ENCODE measurements around the gene DUSP9.
"Not testable (repeated sequence)": the region's sequence is repeated elsewhere in the genome, so short reads cannot be mapped to it uniquely, and the experiment has no call there.

The DUSP9 gene

GRCh38 chrX:153646620-153647373 is at the start of gene DUSP9:
DUSP9 (plus strand) TSS chrX:153647203; CDS start chrX:153647954, 751 bp downstream.
- DNase-seq, result no peak

DNA sequence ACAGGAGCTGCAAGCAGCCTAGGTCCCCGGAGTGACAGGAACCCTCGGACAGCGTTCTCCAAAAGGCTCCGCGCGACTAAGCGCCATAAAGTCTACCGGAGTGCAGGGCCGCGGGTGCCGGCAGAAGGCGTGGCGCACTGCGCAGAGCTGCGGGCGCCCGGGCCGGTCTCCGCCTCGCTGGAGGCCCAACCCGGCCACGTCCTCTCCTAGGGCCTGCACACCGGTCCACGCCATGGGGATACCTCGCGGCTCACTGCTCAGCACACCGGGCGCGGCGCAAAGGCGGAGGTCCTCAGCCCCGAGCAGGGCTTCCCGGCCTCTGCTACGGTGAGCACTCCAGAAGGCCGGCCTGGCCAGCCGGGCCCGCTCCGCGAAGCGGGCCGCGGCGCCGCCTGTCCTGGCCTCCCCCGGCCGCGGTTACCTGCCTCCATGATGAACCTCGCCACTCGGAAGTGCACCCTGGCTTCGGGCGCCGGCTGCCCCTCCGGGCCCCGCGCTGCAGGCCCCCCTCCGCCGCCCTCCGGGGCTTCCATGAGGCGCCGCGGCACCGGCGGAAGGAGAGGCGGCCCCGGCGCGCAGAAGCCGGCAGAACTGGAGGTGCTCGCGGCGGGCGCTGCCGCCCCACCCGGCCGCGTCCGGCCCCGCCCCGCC is 48.3 kb upstream of the DUSP9 start, which contains the start of gene CCNQ:
CCNQ (minus strand) TSS at position 599 of the 651 bp plus-strand sequence; CDS start at position 533, 66 bp downstream.
- DNase-seq, result no peak

DNA sequence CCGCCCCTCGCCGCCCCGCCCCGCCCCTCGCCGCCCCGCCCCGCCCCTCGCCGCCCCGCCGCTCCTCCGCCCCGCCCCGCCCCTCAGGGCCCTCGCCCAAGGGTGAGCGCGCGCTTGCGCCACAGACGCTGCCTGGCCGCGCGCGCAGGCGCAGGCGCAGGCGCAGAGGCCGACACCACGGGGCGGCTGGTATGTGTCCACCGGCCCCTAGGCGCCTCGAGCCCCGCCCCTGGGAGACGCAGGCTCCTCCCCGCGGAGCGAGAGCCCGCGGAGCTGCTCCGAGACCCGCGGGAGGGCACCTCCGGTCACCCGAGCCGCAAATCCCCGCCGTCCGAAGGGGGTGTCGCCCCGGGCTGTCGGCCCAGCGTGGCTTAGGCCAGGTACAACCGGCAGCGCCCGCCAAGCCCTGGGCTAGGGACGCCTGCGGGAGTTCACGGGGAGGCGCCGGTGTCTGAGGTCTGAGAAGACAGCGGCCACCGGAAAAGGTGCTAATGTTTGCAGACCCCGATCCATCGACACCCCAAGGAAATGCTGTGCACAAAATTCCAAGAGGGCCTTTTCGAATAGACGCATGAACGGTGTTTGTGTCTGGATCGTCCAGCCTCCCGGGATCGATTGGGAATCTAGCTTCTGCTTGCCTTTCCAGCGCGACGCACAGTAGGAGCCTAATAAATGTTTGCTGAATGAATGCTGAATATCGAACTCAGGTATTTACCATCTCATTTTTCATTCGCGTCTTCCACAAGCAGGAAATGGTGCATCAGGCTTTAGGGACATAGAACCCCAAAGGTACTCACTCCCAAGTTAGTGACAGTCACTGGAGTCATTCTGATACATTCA is 47.6 kb upstream of the DUSP9 start:
- DNase-seq, result peak; percentile 86

DNA sequence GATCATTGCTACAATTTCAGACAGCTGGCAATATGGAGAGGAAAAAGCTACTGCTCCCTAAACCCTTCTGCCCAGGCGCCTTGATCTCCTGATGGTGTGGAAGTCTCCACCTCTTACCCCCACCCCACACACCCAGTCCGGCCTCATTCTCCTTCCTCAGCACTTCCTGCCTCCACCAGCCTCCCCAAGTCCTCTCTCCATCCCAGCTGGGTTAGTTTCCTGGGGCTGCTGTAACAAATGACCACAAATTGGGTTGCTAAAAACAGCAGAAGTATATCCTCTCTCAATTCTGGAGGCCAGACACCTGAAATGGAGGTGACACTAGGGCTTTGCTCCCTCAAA is 47.0 kb upstream of the DUSP9 start:
- DNase-seq, result no peak

- no peak for DNase-seq
Measured at GRCh38 chrX:153600921-153601320, 46.1 kb upstream of the DUSP9 start.

DNA sequence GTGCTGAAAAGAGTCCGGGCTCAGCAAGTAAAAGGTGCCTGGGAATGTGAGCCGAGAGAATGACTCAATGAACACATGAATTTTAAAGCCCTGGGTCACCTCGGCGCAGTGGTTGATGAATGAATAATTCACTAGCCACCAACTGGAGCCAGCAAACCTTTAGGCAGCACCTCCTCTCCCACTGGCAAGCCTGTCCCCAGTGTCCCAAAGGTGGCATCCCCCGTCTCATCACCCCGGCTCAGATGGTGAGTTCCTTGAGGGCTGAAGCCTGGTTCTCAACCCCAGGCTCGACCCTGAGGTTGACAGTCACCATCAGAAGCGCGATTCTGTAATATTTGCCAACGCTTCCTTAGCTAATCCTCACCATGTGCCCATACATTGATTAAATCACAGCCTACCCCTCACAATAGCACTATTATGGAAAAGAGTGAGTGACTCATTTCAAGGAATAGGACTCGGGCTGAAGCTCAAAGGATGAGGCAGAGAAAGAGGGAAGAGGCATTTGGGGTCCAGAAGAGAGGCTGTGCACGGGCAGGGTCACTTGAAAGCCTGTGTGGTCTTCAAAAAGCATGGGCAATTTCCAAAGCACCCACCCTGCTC is 45.4 kb upstream of the DUSP9 start:
- no peak for DNase-seq

DNA sequence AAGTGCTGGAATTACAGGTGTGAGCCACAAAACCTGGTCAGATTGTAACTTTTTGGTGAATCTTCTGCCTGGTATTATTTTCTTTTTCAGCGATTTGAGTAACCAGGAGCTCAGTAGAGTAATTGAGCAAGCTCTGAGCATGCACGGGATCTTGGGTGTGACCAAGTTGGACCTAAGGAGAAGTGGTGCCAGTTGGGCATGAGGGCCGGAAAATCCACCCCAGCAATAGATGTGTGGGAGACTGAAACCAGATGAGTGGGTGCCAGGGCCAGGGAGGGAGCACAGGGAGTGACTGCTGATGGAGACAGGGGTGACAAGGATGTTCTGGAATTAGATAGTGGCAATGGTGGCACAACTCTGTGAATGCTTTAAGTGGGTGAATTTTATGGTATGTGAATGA is 44.4 kb upstream of the DUSP9 start:
- DNase-seq, result no peak

GRCh38 chrX:153603131-153603656 is 43.8 kb upstream of the DUSP9 start:
- DNase-seq, result no peak

GRCh38 chrX:153604666-153605380 is 42.2 kb upstream of the DUSP9 start:
- not testable (repeated sequence) for DNase-seq

DNA sequence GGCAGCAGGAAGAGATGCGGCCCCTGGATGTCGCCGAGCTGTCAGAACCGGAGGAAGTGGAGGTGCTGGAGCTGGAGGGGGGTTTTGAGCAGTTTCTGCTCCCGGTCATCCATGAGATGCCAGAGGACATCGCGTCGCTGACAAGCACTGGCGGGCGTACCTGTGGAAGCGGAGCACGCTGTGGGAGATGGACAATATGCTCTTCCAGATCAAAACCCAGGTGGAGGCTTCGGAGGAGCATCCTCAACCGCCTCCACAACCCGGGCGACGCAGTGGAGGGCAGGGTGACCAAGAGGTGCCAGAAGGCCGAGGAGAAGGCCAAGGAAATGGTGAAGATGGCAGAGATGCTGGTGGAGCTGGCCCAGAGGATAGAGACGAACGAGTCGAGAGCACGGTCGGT is 40.5 kb upstream of the DUSP9 start:
- DNase-seq, result no peak

DNA sequence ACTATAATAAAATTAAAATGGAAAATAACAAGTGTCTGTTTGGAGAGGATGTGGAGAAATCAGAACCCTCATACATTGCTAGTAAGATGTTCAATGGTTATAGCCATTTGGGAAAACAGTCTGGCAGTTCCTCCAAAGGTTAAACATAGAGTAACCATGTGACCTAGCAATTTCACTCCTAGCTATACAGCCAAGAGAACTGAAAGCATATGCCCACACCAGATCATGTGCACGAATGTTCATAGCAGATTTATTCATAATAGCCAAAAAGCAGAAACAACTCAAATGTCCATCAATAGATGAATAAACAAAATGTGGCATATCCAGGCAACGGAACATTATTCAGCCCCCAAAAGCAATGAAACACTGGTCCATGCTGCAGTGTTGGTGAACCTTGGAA is 38.6 kb upstream of the DUSP9 start:
- DNase-seq, result no peak

- DNase-seq, result no peak
Measured at GRCh38 chrX:153608806-153609205, 38.2 kb upstream of the DUSP9 start.

DNA sequence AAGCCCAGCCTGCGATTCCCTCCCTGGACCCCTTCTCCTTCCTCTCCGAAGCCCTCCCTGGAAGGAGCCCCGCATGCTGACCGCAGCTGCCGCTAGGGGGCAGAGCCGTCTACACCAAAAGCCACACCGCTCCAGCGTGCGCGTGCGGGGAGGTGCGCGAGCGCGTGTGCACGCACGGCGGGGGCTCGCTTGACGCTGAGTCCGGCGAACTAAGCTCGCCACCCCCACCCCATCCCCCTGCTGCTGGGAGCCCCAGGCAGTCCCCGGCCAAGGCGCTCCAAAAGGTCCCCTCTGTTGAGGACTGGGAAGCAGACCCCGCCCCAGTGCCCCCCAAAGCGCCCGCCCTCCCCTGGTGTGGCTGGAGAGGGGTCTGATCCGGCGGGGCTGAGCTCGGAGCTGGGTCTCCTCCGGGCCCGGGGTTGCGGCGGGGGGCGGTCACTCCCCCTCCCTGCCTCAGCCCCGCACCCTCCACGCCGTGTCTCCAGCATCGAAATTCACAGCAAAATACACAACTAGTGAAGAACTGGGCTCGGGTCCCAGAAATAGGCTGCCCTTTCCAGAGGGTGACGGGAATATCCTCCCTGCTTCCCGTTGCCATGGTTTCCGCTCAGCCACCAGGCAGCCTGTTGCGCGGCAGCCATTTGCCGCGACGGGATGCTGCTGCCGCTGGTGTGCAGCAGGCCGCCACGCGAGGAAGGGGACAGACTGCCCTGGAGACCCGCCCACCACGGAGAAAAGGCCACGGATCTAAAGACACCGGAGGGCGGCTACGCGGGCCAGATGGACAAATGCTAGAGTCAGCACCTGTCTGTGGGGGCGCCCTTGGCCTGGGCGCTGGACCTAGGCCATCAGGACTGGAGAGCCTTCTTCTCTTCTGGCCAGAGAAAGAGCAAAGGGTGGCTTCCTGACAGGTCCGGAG is 36.8 kb upstream of the DUSP9 start:
- DNase-seq, result peak; percentile 69

DNA sequence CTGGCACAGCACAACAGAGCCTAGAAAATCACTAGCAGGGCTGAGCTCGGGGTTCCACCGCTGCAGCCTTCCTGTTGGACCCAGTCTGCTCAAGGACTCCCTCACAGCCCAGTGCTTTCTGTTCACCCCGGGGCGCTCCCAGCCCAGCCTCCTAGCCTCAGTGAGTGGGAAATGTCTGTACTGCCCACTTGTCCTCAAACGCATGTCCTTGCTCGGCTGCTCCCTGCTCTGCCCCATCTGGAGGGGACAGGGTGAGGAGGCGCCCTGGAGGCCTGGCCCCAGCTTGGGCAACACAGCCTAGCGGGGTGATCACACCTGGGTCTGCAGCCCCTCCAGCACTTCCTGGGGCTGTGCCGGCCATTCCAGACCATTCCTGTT is 36.2 kb upstream of the DUSP9 start:
- no peak for DNase-seq

DNA sequence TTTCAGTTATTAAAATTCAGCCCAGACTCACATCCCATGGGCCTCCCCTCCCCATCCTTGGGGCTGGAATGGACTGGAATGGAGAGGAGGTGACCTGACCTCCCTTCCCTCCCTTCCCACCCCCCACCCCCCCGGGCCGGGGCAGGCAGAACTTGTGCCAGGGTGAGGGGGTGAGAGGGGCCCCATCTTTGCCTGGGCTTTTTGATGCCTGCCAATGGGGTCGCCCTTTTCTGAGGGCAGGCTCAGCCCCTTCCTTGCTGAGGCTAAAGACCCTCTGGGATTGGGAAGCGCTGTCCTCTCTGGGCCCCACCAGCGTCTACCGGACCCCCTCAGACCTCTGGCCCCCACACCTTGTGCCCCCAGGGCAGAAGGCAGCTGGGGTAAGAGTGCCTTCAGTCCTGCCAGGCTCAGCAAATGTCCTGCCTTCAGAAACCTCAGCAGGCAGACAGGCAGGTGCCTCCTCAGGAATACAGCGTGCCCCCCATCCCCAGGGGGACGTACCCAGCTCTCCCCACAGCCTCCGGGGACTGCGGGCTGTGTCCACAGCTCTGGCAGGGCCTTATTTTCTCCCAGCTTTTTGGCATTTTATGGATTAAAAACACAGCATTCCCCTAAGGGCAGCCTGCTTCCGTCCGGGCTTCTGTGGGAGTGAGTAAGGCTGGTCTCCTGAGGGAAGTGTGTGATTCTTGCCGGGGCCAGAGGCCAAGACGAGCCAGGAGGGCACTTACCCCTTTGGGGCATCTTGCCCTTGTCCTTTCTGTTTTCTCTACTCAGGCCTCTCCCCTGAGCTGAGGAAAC is 35.5 kb upstream of the DUSP9 start:
- DNase-seq, result no peak

- no peak for DNase-seq
Measured at GRCh38 chrX:153612413-153612812, 34.6 kb upstream of the DUSP9 start.

DNA sequence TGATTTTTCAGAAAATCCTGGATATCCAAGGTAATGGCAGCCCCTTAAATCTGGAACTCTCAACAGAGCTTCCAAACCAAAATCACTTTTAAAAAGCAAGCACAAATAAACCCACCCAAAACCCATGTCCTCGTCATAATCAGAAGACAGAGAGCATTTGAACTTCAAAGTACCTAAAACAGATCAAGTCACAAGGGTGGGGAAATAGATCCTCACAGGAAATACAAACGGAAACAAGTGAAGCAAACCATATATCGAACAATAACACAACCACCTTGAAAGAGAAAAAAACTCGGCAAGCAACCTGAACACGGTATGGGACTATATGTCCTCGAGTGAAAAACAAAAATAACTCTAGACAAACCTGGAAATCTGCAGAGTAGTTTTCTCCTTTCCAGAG is 32.2 kb upstream of the DUSP9 start:
- DNase-seq, result no peak

GRCh38 chrX:153620576-153620975 is 26.4 kb upstream of the DUSP9 start:
- no peak for DNase-seq

GRCh38 chrX:153621949-153622598 is 24.9 kb upstream of the DUSP9 start:
- DNase-seq, result no peak
